ENCODE measurements around the gene ARID1B.

Gene ARID1B

DNA sequence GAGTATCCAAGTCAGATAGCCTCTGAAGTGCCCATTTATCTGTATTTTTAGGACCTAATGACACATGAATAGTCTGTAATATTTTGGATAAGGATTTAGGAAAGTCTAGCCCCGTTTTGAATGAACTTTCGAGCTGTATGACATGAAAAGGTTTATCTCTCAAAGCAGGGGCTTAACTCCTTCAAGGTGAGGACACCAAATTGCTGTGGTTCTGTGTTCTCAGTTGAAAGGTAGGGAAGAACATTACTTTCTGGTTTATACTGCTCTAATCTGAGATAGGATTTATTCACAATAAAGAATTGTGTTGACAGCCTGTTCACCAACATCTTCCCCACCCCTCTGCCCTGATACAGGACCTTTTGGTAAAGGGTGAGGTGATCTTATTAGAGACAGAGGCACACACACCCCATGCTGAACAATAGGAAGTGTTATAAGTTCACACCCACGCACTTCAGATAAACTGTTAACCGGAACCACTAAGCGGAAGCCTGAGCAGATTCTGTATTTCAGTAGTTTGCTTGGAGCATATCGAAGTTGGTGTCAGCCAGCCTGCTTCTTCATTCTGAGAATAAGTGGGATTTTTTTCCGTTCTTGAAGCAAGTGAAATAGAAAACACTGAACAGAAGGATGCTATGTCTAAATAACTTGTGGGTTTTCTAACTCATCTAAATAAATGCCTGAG lies 322.9 kb downstream of the ARID1B start:
- DNase-seq (ENCODE audit: low spot score) = no peak

DNA sequence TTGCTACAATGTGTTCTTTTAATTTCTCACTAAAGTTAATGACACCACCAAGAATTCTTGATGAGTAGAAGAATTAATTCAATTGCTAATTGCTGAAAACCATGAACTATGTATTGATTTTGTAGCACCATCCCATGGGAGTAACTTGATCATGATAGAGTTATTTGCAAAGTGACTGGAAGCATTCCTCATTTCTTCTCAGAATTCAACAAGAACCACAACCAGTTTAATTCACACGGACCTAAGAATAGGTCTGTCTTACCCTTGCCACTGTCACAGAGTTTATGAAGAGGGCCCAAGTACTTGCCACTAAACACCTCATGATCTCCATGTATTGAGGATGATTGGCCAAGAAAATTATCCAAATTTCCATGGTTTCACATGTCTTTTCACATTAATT lies 324.0 kb downstream of the ARID1B start:
- no peak for DNase-seq (ENCODE audit: low spot score)

DNA sequence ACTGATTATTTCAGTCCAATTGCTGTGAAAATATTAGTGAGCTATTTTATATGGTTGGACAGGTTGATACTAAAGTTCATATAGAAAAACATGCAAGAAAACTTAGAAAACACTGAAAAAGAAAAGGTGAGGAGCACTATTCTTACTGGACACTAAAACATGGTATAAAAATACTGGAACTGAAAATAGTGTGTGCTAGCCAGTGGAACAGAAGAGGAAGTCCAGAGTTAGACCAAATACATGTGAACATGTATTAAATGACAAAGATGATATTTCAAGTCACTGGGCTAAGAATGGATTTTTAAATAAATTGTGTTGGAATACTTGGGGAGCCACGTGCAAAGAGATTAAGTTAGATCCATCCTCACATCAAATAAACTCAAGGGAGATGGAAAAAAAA lies 327.6 kb downstream of the ARID1B start:
- DNase-seq (ENCODE audit: low spot score) = no peak

DNA sequence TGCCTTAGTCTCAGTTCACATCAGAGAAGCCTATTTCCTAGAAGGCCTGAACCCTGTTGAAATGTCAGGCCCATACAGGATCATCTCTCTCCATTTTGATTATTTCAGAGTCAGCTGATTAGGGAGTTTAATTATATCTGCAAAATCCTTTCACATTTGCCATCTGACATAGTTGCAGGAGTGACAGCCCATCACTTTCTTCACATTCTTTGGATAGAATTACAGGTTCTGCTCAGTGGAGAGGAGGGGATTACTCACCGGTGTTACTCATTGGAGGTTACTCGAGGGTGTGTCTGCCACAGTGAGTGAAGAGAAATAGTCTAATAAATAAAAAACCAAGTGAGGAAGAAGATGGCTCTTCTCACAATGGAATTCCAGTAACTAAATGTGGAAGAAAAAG lies 329.3 kb downstream of the ARID1B start:
- peak; percentile 36 for DNase-seq (ENCODE audit: low spot score)

DNA sequence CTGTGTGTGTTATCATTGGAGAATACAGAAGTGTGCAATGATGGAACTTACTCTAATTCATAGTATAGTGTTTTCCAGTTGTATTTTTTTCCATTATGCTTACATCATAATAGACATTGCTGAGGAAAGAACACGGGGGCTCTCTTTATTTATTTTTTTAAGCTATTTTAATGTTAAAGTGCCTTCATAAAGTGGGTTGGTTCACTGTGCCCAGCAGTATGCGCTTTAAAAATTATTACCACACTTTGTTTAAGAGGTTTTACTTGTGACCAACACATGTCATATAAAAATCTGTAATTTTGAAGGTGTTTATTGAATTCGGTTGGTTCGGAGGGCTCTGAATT lies 330.4 kb downstream of the ARID1B start:
- no peak for DNase-seq (ENCODE audit: low spot score)

DNA sequence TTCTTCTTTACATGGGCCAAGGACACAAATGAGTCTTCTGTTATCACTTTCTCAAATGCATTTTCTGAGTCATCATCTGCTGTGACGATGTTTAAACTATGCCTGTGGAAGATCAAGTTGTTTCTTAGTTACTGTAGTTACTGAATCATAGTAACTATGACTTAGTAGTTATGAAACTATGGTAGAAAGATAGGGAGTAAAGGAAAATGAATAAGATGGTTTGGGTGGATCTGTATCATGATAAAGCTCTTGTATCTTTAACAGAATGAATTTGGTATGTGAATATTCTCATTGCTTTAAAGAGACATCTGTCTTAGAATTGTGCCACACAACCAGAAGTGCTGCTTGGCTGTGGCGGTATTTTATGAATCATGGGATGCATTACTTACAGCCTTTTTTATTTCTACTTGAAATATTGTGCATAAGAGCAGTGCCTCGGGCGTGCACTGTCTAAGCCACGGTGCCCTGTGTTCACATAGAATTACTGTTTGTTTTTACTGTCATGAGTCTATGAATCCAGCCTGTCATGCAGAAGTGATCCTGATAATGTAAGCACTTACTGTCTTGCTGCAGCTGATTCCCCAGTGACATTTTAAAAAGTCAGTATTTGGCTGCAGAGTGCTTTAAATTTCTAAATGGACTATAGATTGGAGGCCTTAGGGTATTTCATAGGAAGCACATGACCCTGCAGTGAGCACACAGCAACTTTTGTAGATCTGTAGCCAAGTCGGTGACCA lies 330.9 kb downstream of the ARID1B start:
- peak; percentile 77 for DNase-seq (ENCODE audit: low spot score)

DNA sequence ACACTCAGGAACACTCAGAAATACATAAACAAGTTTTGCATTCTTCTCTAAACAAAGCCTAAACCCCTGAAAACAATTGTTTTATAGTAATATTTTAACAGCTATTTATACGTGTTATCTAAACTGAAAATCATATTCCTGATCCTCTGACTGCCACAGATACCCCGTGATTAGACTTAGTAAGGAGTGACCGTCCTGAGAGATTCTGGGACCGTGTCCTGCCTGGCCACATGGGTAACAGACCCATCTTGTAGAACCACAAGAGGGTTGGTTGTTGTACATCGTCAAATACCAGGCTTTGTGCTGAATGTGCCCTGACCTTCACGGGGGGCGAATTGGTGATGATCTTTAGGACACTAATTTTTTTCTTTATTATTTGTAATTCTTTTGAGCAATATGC lies 331.7 kb downstream of the ARID1B start:
- DNase-seq (ENCODE audit: low spot score) = no peak

DNA sequence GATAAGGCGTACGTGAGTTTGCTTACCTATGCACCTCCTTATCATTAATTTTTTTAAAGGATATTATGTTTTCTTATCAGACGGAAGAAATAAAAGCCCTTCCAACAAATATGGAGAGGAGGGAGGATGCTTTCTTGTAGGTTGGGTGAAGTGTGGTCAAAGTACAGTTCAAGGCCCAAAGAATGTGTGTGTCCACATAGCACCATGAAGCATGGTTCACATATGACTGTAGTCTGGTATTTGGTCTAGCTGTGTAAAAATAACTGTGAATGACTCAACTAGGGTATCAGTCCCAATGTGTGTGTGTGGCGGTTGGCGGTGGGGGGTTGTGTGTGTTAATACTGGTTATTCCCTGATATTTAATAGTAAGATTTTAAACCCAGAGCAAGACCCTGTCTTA lies 333.4 kb downstream of the ARID1B start:
- DNase-seq (ENCODE audit: low spot score) = peak; percentile 45

DNA sequence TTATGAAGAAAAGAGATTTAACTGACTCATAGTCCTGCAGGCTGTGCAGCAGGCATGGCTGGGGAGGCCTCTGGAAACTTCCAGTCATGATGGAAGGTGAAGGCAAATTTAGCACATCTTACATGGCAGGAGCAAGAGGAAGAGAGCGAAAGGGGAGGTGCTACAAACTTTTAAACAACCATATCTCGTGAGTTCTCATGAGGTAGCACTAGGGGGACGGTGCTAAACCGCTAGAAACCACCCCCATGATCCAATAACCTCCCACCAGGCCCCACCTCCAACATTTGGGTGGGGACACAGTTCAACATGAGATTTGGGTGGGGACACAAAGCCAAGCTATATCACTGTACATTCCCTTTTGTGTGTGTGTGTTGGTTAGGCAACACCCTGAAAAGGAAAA lies 336.2 kb downstream of the ARID1B start:
- DNase-seq (ENCODE audit: low spot score) = no peak

DNA sequence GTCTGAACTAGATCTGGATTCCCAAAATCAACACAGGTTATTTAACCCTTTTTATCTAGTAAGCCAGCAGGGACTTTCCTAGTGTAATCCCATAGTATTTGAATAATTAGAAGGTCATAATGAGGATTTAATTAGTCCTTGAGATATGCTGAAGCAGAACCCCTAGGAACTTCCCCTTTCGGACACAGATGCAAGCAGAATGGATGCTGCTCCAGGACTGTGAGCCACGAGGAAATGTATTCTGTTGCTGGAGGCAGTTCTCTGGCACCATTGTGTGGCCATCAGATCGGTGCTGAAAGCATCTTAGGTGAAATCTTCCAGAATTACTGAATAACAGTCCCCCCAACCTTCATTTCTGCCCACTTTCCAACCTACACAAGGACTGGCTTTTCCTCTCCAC lies 339.2 kb downstream of the ARID1B start:
- no peak for DNase-seq (ENCODE audit: low spot score)

DNA sequence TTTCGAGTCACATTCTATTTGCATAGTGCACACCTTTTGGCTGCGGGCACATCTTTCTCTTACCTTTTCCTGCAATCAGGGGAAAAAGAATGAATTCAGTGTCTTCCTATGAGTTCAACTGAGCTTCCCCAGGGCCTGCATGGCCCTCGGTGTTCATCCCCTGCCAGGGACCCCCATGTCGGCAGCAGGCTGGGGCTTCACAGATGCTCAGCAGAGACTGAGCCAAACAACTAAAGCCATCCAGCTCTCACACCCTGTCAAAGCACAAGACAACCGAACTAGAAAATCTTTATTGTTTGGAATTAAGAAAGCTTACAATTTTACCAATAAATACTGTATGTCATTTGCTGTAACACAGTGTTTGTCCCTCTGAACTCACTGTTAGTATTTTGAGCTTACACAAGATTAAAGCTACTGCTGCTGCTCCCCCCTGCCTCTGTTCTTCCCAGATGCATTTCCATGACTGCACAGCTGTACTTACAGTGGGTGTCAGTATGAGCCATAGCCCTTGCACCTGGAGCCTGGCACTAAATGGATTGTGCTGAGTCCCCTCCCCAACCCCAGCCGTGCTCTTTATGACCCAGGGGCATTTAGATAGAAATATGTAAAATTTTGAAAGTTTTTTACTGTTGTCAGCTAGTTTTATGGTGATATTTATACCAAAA lies 340.4 kb downstream of the ARID1B start:
- no peak for DNase-seq (ENCODE audit: low spot score)

DNA sequence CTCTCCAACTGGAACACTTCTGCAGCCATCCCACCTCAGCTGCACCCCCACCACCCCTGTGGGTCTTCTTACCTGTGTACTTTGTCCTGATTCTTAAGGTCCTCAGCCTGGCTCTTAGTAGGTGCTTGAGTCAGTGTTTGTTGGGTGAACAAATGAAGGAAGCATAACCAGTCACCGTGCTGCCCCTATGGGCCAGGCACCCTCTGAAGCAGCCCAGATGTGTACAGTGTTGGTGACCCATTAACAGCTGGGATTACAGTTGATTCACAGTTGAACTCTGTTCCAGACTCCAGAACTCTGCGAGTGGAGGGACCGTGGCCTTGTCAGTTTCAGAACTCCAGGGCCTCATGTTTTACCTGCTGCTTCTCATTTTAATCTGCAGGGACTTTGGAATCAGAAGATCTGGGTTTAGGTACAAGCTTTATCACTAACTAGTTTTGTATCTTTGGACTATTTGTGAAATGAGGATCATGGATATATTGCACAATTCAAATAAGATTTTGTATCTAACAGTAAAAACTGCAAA lies 342.4 kb downstream of the ARID1B start:
- DNase-seq (ENCODE audit: low spot score) = no peak

DNA sequence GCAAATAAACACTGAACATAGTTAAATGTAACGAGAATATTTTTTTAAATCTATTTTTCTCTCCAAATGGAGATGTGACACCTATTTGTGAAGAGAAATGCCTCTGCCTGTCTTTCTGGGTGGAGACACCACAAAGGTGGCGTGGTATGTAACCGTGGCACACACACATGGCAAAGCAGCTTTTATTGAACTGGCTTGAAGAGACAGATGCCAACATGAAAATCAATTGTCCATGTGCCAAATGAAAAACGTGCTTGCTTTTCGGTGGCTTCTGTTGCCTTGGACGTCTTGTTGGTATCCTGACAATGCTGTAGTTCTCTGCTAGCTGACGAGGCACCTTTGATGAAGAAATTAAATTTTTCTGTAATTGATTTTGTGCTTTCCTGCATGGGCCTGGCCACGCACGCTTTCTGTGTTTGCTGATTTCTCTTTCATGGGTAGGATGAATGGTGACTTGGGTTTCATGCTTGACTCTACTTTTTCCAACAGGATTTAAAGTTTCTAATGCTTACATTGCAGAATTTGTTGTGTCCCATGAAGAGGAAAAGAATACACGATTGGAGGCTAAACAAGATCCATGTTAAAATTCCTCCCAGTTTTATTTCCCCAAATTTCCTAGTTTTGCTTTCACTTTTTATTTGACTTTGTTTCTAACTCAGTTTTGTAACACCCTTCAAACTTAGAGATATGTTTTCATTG lies 343.5 kb downstream of the ARID1B start:
- no peak for DNase-seq (ENCODE audit: low spot score)

DNA sequence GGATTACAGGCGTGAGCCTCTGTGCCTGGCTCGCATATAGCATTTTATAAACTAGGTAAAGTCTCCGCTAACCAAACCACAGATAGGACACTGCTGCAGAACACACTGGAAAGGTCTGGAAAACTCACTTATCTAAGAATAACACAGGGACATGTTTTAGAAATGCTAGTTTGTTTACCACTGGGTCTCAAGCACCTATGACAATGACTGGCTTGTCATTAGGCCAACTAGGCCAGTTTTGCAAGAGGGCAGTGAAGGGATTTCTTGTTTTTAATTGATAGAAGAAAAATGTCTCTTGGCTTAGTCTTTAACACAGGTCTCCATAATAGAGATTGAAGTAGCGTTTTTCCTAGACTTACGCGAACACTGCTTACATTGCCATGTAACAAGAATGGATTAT lies 344.7 kb downstream of the ARID1B start:
- no peak for DNase-seq (ENCODE audit: low spot score)

DNA sequence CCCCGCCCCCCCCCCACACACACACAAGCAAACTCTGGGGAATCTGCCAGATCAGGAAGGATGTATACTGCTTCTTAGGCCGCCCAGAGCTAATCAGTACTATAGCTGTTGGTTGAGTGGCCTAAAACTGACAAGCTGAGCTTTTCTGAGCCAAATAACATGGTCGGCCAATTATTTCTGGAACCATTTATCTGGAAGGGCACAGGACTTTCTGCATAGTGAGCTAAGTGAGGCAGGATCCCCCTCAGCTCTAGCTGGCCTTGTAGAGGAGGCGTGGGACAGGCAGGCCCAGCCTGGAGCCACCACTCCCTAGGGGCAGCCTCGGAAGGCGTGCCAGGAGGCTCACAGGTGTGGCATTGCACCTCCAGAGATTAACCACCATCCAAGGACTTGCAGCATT lies 346.1 kb downstream of the ARID1B start:
- DNase-seq (ENCODE audit: low spot score) = no peak

DNA sequence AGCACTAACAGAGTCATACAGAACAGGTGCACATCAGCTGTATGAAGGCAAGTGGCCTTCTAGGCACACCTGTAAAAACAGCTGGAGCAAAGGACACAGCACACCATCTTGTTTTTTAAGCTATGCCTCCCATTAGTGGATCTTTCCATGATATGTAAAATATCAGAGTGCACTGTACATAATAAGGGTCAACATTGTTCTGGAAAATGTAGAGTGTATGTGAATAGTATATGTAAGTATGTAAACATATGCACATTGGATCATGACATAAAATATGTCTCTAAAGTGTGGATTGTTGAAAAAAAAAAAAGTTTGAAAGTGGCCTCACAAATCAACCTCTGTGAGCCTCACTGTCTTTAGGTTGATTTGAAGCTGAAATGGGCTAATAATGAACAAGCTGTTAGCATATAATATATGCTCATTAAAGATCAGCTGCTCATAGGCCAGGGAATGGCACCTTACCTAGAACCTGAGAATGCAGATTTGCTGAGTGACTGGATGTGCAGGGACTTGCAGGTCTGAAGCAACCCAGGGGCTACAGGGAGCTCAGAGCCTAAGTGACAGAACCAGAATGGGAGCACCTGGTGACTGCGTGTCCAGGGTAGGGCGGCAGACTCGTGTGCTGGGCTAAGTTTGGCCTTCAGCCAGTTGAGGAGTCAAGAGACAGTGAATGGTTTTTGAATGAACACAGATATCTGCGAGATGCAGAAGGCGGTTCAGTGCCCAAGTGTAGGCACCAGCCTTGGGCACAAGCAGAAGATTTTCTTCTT lies 347.5 kb downstream of the ARID1B start:
- DNase-seq (ENCODE audit: low spot score) = no peak

DNA sequence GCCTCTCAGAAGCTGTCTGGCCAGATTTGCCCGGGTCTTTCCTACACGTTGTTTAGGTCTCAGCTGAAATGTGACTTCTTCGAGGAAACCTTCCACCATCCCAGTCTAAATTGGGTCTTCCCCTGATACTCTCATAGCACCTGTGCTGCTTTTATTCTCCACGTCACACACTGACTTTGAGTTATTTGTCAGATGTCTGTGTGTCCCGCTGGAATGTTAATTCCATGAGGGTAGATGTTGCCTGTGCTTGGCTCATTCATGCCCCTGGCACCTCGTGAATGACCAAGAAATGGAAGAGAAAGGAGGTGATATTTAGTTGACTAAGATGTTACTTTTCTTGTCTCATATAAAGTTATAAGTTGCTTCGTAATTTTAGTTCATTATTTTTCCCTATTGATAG lies 348.4 kb downstream of the ARID1B start:
- DNase-seq (ENCODE audit: low spot score) = no peak

DNA sequence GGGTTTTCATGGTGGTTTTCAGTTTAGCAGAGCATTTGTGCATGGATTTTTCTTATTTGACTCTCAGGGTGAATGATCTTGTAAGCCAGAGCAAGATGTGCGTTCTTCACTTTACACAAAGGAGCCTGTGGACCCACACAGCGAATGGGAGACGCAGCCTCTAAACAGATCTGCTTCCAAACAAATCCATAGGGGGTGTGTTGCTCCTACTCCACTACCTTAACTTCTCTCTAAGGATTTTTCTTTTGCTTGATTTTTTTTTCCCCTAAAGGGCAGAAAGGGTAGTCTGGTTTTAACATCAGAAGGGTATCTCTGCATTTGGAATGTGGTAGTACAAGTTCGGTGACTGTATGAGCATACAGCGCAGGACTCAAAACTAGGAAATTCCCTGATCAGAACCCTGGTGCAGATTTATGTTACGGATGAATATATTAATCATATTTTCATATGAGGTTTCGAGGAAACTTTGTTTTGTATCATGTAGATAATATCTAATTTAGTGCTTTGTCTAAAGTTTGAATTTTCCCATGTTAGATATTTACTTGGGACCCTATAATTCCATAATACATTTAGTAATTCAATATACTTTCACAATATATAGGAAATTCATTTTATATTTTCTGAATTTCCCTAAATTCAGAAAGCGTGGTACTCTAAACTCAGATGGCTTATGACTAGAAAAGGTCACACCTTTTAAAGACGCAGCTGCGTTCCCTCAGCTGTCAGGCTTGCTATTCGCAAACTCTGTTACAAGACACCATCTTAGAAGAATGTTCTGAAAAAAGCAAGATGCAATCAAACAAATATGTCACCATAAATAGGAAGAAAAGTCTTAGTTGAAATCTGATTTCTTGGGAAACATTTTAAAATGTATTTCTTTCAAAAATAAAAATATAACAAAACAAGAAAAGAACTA lies 349.3 kb downstream of the ARID1B start:
- no peak for DNase-seq (ENCODE audit: low spot score)

DNA sequence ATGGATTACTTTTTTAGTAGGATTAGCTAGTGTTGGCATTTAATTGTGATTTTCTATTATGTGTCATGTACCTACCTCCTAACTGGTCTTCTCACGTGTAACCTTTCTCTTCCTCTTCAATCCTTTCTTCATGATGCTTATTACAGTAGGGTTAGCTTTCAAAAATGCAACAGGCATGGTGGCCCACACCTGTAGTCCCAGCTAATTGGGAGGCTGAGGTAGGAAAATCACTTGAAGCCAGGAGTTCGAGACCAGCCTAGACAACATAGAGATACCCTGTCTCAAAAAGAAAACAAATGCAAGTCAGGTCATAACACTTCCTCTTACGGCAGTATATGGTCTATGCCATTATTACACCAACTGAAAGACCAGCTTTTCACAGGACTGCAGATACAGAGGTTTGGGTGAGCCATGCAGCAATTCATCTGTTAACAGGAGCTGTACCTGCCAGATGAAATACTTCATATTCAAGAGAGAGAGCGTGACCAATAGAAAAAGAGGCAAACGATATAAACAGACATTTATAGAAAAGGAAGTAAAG lies 351.1 kb downstream of the ARID1B start:
- DNase-seq (ENCODE audit: low spot score) = no peak

DNA sequence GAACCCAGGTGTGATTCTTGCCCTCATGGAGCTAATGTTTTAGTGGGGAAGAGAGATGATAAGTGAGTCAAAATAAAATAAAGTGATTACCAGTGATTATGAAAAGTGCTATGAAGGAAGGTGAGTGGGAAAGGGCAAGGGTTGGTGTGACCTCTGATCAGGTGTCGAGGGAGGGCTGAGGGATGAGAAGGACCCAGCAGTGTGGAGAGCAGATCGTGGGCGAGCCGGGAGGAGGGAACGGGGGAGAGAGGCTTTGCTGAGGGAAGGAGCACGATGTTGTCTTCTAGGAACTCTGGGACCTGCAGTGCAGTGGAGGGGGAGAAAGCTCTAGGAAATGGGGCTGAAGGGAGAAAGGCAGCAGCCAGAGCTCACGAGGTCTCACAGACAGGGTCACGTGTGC lies 354.1 kb downstream of the ARID1B start:
- DNase-seq (ENCODE audit: low spot score) = no peak

DNA sequence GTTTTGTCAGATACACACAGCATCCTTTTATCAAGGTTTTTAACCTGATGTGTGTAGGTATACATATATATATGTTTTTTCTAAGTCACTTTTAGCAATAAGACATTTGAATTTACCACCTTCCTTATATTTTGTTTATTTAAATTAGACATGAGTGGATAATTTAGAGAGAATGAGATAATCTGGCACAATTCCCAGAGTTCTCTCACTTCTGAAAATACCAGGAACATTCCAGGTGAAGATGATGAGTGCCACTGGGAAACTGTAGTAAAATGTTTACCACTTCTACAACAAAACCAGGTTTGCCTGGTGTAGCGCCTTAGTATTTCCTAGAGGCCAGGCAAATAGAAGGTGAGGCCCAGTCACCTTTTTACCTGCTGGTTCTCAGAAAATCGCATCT lies 356.7 kb downstream of the ARID1B start:
- DNase-seq (ENCODE audit: low spot score) = no peak
